Kasumi-1 (cell line): ENCODE data around the gene CRTC3.
"Not testable (repeated sequence)": the region's sequence is repeated elsewhere in the genome, so short reads cannot be mapped to it uniquely, and the experiment has no call there.

Experiments used
- DNase-seq, 2 experiments: peaks; one replicate each; lab custom pipeline; 2025; lab: John Stamatoyannopoulos, UW

CRTC3 gene

GRCh38 chr15:90677807-90678790 is 148.4 kb downstream of the CRTC3 start:
- DNase-seq = no peak

DNA sequence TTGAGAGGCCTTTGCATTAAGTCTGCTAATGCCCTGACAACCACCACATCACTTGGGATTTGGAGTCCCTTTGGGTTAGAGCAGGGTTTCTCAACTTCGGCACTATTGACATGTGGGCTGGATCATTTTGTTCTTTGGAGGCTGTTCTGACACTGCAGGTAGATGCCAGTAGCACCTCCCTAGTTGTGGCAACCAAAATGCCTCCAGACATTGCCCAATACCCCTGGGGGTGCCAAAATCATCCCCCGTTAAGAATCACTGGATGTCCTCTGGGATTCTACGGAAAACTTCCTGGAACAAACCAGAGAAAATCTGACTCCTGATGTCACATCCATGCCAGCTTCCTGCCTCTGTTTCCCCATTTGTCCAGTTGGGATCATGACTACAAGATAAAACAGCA is 150.2 kb downstream of the CRTC3 start:
- DNase-seq = no peak

GRCh38 chr15:90680371-90680935 is 150.7 kb downstream of the CRTC3 start:
- no peak for DNase-seq

- DNase-seq = no peak
These were observed 151.3 kb downstream of the CRTC3 start for GRCh38 chr15:90681056-90681455.

- no peak for DNase-seq
These were observed 151.8 kb downstream of the CRTC3 start for GRCh38 chr15:90681480-90681879.

GRCh38 chr15:90683371-90683770 is 153.6 kb downstream of the CRTC3 start:
- no peak for DNase-seq

DNA sequence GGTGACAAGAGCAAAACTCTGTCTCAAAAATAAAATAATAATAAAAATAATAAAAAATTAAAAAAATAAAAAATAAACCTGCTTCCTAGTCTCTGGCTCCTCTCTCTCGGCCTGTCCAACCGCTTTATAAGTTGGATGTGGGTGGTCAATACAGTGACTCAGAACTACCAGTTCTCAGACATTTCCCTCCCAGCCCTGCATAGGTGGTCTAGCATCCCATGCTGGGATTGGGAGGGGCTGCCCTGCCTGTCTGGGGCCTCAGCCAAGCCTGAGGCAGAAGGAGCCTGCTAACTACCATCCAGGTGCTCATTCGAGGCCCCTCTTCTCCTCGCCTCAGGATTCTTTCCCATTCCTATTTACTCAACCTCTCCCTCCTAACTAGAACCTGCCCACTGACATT is 154.2 kb downstream of the CRTC3 start:
- no peak for DNase-seq

- no peak for DNase-seq
These were observed 154.6 kb downstream of the CRTC3 start for GRCh38 chr15:90684281-90684680.

GRCh38 chr15:90685591-90686434 is 156.1 kb downstream of the CRTC3 start:
- peak; percentile 68 to 86 for DNase-seq

GRCh38 chr15:90686435-90687218 is 156.9 kb downstream of the CRTC3 start:
- DNase-seq = peak; percentile 76 to 87

DNA sequence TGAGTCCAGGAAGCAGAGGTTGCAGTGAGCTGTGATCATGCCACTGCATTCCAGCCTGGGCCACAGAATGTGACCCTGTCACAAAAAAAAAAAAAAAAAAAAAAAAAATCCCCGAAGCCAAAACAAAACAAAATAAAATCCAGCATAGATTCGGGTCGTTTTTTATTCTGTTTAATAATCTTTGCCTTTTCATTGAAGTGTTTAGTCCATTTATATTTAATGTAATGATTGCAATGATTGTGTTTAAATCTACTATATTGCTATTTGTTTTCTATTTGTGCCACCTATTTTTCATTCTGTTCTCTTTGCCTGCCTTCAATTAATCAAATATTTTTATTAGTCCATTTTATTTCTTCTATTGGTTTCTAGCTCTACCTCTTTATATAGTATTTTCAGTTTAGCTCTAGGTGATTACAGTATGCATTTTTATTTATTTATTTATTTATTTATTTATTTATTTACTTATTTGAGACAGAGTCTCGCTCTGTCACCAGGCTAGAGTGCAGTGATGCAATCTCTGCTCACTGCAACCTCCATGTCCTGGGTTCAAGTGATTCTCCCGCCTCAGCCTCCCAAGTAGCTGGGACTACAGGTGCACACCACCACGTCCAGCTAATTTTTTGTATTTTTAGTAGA is 159.7 kb downstream of the CRTC3 start:
- not testable (repeated sequence) for DNase-seq

GRCh38 chr15:90690585-90690984 is 160.9 kb downstream of the CRTC3 start:
- no peak for DNase-seq

- no peak for DNase-seq
These were observed 161.6 kb downstream of the CRTC3 start for GRCh38 chr15:90691369-90691768.

DNA sequence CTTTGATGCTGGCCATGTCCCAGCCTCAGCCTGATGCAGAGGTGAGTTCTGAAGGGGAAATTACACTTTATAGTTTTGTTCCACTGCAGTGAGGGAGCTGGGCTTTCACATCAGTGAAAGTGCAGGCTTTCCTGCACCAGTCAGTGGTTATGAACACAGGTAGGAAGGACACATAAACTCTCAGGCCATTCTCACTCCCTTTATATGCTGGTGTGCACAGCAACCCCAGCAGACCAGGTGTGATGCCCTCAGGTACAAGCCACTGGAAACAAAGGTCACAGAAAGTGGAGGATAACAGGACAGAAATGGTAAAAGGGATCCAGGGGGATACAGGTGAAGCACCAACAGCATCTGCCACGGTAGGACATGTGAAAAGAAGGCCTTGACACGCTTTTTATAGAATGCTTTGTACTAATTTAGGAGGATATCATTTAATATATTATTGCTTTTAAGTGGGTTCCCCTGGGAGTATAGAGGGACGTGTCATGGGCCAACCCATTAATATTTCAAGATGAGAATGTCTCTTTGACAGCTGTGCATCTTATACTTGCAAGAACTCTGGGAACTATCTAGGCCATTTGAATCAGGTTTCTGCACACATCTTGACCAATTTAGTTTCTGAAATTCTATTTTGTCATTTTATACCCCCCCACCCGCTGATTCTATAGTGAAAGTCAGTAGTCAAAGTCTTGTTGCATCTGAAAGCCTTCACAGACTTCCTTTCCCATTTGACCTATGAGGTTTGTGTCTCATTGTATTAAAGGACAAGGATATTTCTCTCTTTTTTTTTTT is 162.5 kb downstream of the CRTC3 start:
- no peak for DNase-seq
